HepG2 (cell line): ENCODE results near the gene RPS19BP1. TPM values are rescaled to one million over a fixed set of nuclear protein-coding genes. Genes with fewer than 3 reads are reported as not detected.

Experiments
- CSRNP2 ChIP-seq: sonication (generic); formaldehyde crosslinking; conservative IDR thresholded peaks from 2 replicates; pipeline ENCODE4 v1.8.0; 2022; ENCODE audit warnings: low read depth, missing genetic modification reagents
- FOXA1 ChIP-seq, 2 experiments: fragments of 450-650 bp in 1 of 2; sonication (generic) in 1 of 2; formaldehyde crosslinking in 1 of 2; IDR thresholded peaks; 2 replicates each; pipeline versions ENCODE4 v1.4.0 to v1.6.1; 2016 to 2020; ENCODE audit warnings: missing genetic modification reagents in 1 of 2
- GABPA ChIP-seq, 2 experiments: IDR thresholded peaks; 2 replicates each; pipeline ENCODE4 v1.6.1; 2011 to 2016; ENCODE audit warnings: low read depth in 2 of 2, low read length in 1 of 2, missing biosample characterization in 1 of 2, missing genetic modification characterization in 1 of 2
- HHEX ChIP-seq: IDR thresholded peaks from 2 replicates; pipeline ENCODE4 v1.6.1; 2016; ENCODE audit warnings: control low read depth
- KDM3A ChIP-seq: IDR thresholded peaks from 2 replicates; pipeline ENCODE4 v1.6.1; 2018; ENCODE audit warnings: low read depth, missing compliant biosample characterization
- MAFG ChIP-seq: sonication (generic); formaldehyde crosslinking; IDR thresholded peaks from 2 replicates; pipeline ENCODE4 v1.5.1; 2020; ENCODE audit warnings: mild to moderate bottlenecking, missing genetic modification reagents
- NFE2L1 ChIP-seq: sonication (generic); formaldehyde crosslinking; IDR thresholded peaks from 2 replicates; pipeline ENCODE4 v1.4.0; 2020; ENCODE audit warnings: missing genetic modification reagents, mild to moderate bottlenecking, borderline replicate concordance
- NPAS2 ChIP-seq: sonication (generic); formaldehyde crosslinking; IDR thresholded peaks from 2 replicates; pipeline ENCODE4 v1.8.0; 2022; ENCODE audit warnings: mild to moderate bottlenecking, missing genetic modification reagents, borderline replicate concordance
- PHB2 ChIP-seq: fragments of 450-650 bp; IDR thresholded peaks from 2 replicates; pipeline ENCODE4 v1.6.1; 2018; ENCODE audit not compliant: partially characterized antibody
- THYN1 ChIP-seq: sonication (generic); formaldehyde crosslinking; IDR thresholded peaks from 2 replicates; pipeline ENCODE4 v1.8.1; 2023; ENCODE audit warnings: low read depth, mild to moderate bottlenecking, moderate library complexity, missing genetic modification reagents, borderline replicate concordance
- WIZ ChIP-seq: sonication (generic); formaldehyde crosslinking; IDR thresholded peaks from 2 replicates; pipeline ENCODE4 v1.5.1; 2020; ENCODE audit warnings: mild to moderate bottlenecking, missing genetic modification reagents
- ZNF138 ChIP-seq: sonication (generic); formaldehyde crosslinking; IDR thresholded peaks from 2 replicates; pipeline ENCODE4 v1.5.0; 2020; ENCODE audit warnings: mild to moderate bottlenecking, low read depth, missing genetic modification reagents
- ZNF225 ChIP-seq: sonication (generic); formaldehyde crosslinking; IDR thresholded peaks from 2 replicates; pipeline ENCODE4 v1.4.0; 2020; ENCODE audit warnings: mild to moderate bottlenecking, missing genetic modification reagents
- ZNF430 ChIP-seq: sonication (generic); formaldehyde crosslinking; IDR thresholded peaks from 2 replicates; pipeline ENCODE4 v1.9.0; 2021; ENCODE audit warnings: mild to moderate bottlenecking, missing genetic modification reagents
- ZNF598 ChIP-seq: sonication (generic); formaldehyde crosslinking; IDR thresholded peaks from 2 replicates; pipeline ENCODE4 v1.5.1; 2020; ENCODE audit warnings: mild to moderate bottlenecking, missing genetic modification reagents, borderline replicate concordance
- ZNF709 ChIP-seq: sonication (generic); formaldehyde crosslinking; IDR thresholded peaks from 2 replicates; pipeline ENCODE4 v1.5.0; 2020; ENCODE audit warnings: mild to moderate bottlenecking, missing genetic modification reagents
- ZNF768 ChIP-seq: sonication (generic); formaldehyde crosslinking; IDR thresholded peaks from 2 replicates; pipeline ENCODE4 v1.4.0; 2020; ENCODE audit warnings: missing genetic modification reagents
- ZSCAN9 ChIP-seq: IDR thresholded peaks from 2 replicates; pipeline ENCODE4 v1.6.1; 2016; ENCODE audit warnings: borderline replicate concordance
- polyA plus RNA-seq, 8 experiments: library from polyadenylated mRNA; depleted of rRNA in 3 of 8; stranded (reverse) in 7 of 8; unstranded in 1 of 8; fragments of >200 nt; fragmentation: Illumina TruSeq in 4 of 8; extraction: Trizol in 4 of 8; gene quantifications; 2 replicates each; pipeline versions ENCODE4 v1.2.1 to v1.2.3, GENCODE V29; 2011 to 2016; ENCODE audit warnings: low read depth in 4 of 8, missing spikeins in 1 of 8, mixed read lengths in 1 of 8; ENCODE audit not compliant: insufficient read depth in 1 of 8
- total RNA-seq, 5 experiments: library from RNA; depleted of rRNA; stranded (reverse); fragments of >200 nt; fragmentation: Illumina TruSeq; extraction: Trizol; gene quantifications; 2 replicates each; pipeline ENCODE4 v1.2.3, GENCODE V29; 2016; ENCODE audit warnings: low read depth in 1 of 5
- TF ChIP-seq, protein P1 (sequence below): sonication (generic); formaldehyde crosslinking; IDR thresholded peaks from 2 replicates; pipeline ENCODE4 v1.4.0; 2020; ENCODE audit warnings: mild to moderate bottlenecking, missing genetic modification reagents
- TF ChIP-seq, protein P2 (sequence below): sonication (generic); formaldehyde crosslinking; IDR thresholded peaks from 2 replicates; pipeline ENCODE4 v1.5.1; 2020; ENCODE audit warnings: mild to moderate bottlenecking, missing genetic modification reagents, borderline replicate concordance

Gene RPS19BP1
- total and polyA plus RNA-seq, 2 of the 13 experiments (the other 11 are each of a cell fraction or from before 2014, with no cell fraction given), result 44.3 to 81.3 TPM

DNA sequence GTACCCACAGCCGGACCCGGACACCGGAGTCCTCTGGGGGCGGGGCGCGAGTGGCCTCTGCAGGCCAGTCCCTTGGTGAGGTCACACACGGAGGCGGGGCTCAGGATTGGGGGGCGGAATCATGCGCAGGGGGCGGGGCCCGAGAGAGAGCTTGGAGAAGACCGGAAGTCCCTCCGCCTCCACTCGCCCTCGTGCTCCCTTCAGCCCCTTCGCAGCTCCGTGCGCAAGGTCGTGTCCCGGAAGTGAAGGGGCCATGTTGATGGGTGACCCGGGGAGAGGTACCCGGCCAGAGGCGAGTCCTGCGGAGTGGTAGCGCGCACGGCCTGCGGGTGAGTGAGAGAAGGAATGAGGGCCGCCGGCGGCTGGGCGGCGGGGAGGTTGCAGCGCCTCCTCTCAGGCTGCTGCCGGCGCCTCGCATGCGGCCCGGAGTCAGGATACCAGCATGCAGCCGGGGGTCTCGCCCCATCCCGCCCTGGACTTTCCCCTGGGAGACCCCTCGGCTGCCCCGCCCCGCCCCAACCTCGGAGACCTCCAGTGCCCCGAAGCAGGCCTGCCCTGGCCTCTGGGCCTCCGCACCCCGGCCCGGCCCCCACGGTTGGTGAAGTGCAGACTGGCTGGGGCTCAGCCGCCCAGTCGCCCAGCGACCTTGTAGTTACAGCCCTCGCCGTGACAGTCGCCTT is 30.3 kb downstream of the RPS19BP1 start, which contains the start of gene MIEF1 (continued):
- TF ChIP-seq ZNF768 (peak; percentile 56; the same call in 1 of the 2 replicates), FOXA1 (IDR thresholded peaks at IDR 0.05) (no peak), FOXA1 (CRISPR knock-in tag; IDR thresholded peaks at IDR 0.05) (peak; percentile 47; the same call in 1 of the 2 replicates), CSRNP2 (CRISPR knock-in tag) (no peak), KDM3A (CRISPR knock-in tag) (no peak; the same call in 1 of the 2 replicates), ZNF225 (CRISPR knock-in tag) (peak; percentile 54; the same call in 1 of the 2 replicates), NFE2L1 (CRISPR knock-in tag) (no peak), GABPA (IDR thresholded peaks at IDR 0.05; ENCODE audit: low read depth, low read length) (peak; percentile 95), GABPA (CRISPR knock-in tag; IDR thresholded peaks at IDR 0.05; ENCODE audit: low read depth) (peak; percentile 96), THYN1 (no peak), HHEX (CRISPR knock-in tag) (no peak), MAFG (no peak), ZSCAN9 (CRISPR knock-in tag) (peak; percentile 58; the same call in 1 of the 2 replicates), NPAS2 (CRISPR knock-in tag) (no peak), WIZ (CRISPR knock-in tag) (peak; percentile 92), PHB2 (no peak), ZNF709 (CRISPR knock-in tag) (peak; percentile 67), ZNF138 (CRISPR knock-in tag) (0 out of 2 replicates have a peak, but pooled peaks have one; percentile 44), ZNF430 (CRISPR knock-in tag) (0 out of 2 replicates have a peak, but pooled peaks have one; percentile 56), ZNF598 (CRISPR knock-in tag) (no peak)
- TF ChIP-seq, protein P1, sequence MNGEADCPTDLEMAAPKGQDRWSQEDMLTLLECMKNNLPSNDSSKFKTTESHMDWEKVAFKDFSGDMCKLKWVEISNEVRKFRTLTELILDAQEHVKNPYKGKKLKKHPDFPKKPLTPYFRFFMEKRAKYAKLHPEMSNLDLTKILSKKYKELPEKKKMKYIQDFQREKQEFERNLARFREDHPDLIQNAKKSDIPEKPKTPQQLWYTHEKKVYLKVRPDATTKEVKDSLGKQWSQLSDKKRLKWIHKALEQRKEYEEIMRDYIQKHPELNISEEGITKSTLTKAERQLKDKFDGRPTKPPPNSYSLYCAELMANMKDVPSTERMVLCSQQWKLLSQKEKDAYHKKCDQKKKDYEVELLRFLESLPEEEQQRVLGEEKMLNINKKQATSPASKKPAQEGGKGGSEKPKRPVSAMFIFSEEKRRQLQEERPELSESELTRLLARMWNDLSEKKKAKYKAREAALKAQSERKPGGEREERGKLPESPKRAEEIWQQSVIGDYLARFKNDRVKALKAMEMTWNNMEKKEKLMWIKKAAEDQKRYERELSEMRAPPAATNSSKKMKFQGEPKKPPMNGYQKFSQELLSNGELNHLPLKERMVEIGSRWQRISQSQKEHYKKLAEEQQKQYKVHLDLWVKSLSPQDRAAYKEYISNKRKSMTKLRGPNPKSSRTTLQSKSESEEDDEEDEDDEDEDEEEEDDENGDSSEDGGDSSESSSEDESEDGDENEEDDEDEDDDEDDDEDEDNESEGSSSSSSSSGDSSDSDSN (CRISPR knock-in tag), result peak; percentile 67; the same call in 1 of the 2 replicates
- TF ChIP-seq, protein P2, sequence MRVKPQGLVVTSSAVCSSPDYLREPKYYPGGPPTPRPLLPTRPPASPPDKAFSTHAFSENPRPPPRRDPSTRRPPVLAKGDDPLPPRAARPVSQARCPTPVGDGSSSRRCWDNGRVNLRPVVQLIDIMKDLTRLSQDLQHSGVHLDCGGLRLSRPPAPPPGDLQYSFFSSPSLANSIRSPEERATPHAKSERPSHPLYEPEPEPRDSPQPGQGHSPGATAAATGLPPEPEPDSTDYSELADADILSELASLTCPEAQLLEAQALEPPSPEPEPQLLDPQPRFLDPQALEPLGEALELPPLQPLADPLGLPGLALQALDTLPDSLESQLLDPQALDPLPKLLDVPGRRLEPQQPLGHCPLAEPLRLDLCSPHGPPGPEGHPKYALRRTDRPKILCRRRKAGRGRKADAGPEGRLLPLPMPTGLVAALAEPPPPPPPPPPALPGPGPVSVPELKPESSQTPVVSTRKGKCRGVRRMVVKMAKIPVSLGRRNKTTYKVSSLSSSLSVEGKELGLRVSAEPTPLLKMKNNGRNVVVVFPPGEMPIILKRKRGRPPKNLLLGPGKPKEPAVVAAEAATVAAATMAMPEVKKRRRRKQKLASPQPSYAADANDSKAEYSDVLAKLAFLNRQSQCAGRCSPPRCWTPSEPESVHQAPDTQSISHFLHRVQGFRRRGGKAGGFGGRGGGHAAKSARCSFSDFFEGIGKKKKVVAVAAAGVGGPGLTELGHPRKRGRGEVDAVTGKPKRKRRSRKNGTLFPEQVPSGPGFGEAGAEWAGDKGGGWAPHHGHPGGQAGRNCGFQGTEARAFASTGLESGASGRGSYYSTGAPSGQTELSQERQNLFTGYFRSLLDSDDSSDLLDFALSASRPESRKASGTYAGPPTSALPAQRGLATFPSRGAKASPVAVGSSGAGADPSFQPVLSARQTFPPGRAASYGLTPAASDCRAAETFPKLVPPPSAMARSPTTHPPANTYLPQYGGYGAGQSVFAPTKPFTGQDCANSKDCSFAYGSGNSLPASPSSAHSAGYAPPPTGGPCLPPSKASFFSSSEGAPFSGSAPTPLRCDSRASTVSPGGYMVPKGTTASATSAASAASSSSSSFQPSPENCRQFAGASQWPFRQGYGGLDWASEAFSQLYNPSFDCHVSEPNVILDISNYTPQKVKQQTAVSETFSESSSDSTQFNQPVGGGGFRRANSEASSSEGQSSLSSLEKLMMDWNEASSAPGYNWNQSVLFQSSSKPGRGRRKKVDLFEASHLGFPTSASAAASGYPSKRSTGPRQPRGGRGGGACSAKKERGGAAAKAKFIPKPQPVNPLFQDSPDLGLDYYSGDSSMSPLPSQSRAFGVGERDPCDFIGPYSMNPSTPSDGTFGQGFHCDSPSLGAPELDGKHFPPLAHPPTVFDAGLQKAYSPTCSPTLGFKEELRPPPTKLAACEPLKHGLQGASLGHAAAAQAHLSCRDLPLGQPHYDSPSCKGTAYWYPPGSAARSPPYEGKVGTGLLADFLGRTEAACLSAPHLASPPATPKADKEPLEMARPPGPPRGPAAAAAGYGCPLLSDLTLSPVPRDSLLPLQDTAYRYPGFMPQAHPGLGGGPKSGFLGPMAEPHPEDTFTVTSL (CRISPR knock-in tag), result peak; percentile 31; the same call in 1 of the 2 replicates
